SK-N-SH (cell line): ENCODE results near the gene SRF. TPM values are rescaled to one million over a fixed set of nuclear protein-coding genes. Genes with fewer than 3 reads are reported as not detected.
A peak's percentile ranks its signal among the peaks of the same experiment; 100 is the strongest.

Experiments
- CTCF ChIA-PET: fragments of 300-600, 350-600 bp; formaldehyde crosslinking; extraction: SDS; loops from one replicate; lab custom pipeline; 2021; lab: Yijun Ruan, JAX
- POLR2A ChIA-PET: fragments of 350-600 bp; sonication (Branson Sonifier 250); formaldehyde crosslinking; extraction: SDS; loops from one replicate; lab custom pipeline; 2020; ENCODE audit warnings: antibody characterized with exemption, inconsistent platforms; lab: Yijun Ruan, JAX
- DNase-seq: peaks from one replicate; pipeline ENCODE4 v3.0.0; 2012
- H2AFZ ChIP-seq: fragments of 200-600 bp; sonication (generic); 2 replicates; pipeline ENCODE4 v1.8.1; 2016; ENCODE audit warnings: antibody characterized with exemption, mild to moderate bottlenecking, low read depth
- H3F3A ChIP-seq: fragments of 200-600 bp; sonication (generic); replicated peaks from 2 replicates; pipeline ENCODE3; 2016; ENCODE audit warnings: antibody characterized with exemption, mild to moderate bottlenecking; ENCODE audit not compliant: insufficient read depth
- H3K27ac ChIP-seq, 2 experiments: fragments of 200-500 bp in 1 of 2; fragments of 200-600 bp in 1 of 2; sonication (Bioruptor generic) in 1 of 2; sonication (generic), shearing (Covaris generic) in 1 of 2; 2 replicates each; pipeline versions ENCODE4 v1.5.1 to v1.6.1; 2014 to 2016; ENCODE audit warnings: low read depth in 2 of 2, inconsistent platforms in 1 of 2, low read length in 1 of 2, mild to moderate bottlenecking in 1 of 2, mixed read lengths in 1 of 2
- H3K27me3 ChIP-seq: fragments of 200-600 bp; sonication (generic), shearing (Covaris generic); 2 replicates; pipeline ENCODE4 v1.6.1; 2016; ENCODE audit warnings: mixed run types; ENCODE audit not compliant: insufficient read depth
- H3K36me3 ChIP-seq, 2 experiments: fragments of 200-500 bp in 1 of 2; fragments of 200-600 bp in 1 of 2; sonication (Bioruptor generic) in 1 of 2; sonication (generic) in 1 of 2; replicated peaks in 1 of 2; 2 replicates each; pipeline versions ENCODE3 to v1.5.1; 2014 to 2016; ENCODE audit warnings: low read length in 1 of 2, mild to moderate bottlenecking in 1 of 2; ENCODE audit not compliant: insufficient read depth in 2 of 2, control insufficient read depth in 1 of 2
- H3K4me1 ChIP-seq, 2 experiments: fragments of 200-500 bp in 1 of 2; fragments of 200-600 bp in 1 of 2; sonication (Bioruptor generic) in 1 of 2; sonication (generic), shearing (Covaris generic) in 1 of 2; 2 replicates each; pipeline versions ENCODE4 v1.5.1 to v1.6.1; 2014 to 2016; ENCODE audit warnings: low read depth in 1 of 2, low read length in 1 of 2, mixed run types in 1 of 2; ENCODE audit not compliant: insufficient read depth in 2 of 2, control insufficient read depth in 1 of 2
- H3K4me2 ChIP-seq: fragments of 200-600 bp; sonication (generic), shearing (Covaris generic); 2 replicates; pipeline ENCODE4 v1.6.1; 2017; ENCODE audit warnings: mixed run types
- H3K4me3 ChIP-seq, 2 experiments: fragments of 200-500 bp in 1 of 2; fragments of 200-600 bp in 1 of 2; sonication (Bioruptor generic) in 1 of 2; sonication (generic), shearing (Covaris generic) in 1 of 2; 2 replicates each; pipeline versions ENCODE4 v1.5.1 to v1.8.1; 2014 to 2016; ENCODE audit warnings: low read depth in 2 of 2, inconsistent platforms in 1 of 2, low read length in 1 of 2, mild to moderate bottlenecking in 1 of 2, mixed read lengths in 1 of 2, moderate library complexity in 1 of 2
- H3K79me2 ChIP-seq: fragments of 200-600 bp; sonication (generic); 2 replicates; pipeline ENCODE4 v1.8.1; 2017; ENCODE audit warnings: mild to moderate bottlenecking; ENCODE audit not compliant: insufficient read depth
- H3K9ac ChIP-seq: fragments of 200-600 bp; sonication (generic); 2 replicates; pipeline ENCODE4 v1.6.1; 2017; ENCODE audit warnings: mixed run types
- H3K9me2 ChIP-seq: fragments of 200-600 bp; sonication (generic); 2 replicates; pipeline ENCODE4 v1.6.1; 2017; ENCODE audit warnings: mixed run types
- H3K9me3 ChIP-seq: fragments of 200-600 bp; sonication (generic); 2 replicates; pipeline ENCODE4 v1.6.1; 2017; ENCODE audit warnings: mixed run types, mild to moderate bottlenecking, moderate library complexity
- H4K20me1 ChIP-seq: fragments of 200-600 bp; sonication (generic); 2 replicates; pipeline ENCODE4 v1.6.1; 2017; ENCODE audit warnings: mild to moderate bottlenecking, mixed run types; ENCODE audit not compliant: insufficient read depth
- CHD2 ChIP-seq: fragments of 150-350 bp; IDR thresholded peaks from 2 replicates; pipeline ENCODE4 v1.6.1; 2018; ENCODE audit warnings: low read length; ENCODE audit not compliant: partially characterized antibody
- ELF1 ChIP-seq: IDR thresholded peaks from 2 replicates; pipeline ENCODE4 v1.4.0; 2012
- EP300 ChIP-seq, 2 experiments: IDR thresholded peaks; 2 replicates each; pipeline versions ENCODE4 v1.4.0 to v1.6.1; 2012; ENCODE audit warnings: borderline replicate concordance in 1 of 2, low read depth in 1 of 2, low read length in 1 of 2
- FOSL2 ChIP-seq: IDR thresholded peaks from 2 replicates; pipeline ENCODE4 v1.4.0; 2012; ENCODE audit warnings: low read depth, mild to moderate bottlenecking, moderate library complexity, borderline replicate concordance
- FOXM1 ChIP-seq: IDR thresholded peaks from 2 replicates; pipeline ENCODE4 v1.4.0; 2012; ENCODE audit warnings: low read depth, mild to moderate bottlenecking
- GATA2 ChIP-seq: sonication (generic); formaldehyde crosslinking; IDR thresholded peaks from 2 replicates; pipeline ENCODE4 v1.5.0; 2020; ENCODE audit warnings: mild to moderate bottlenecking, missing genetic modification reagents
- MXI1 ChIP-seq: IDR thresholded peaks from 2 replicates; pipeline ENCODE4 v1.6.1; 2012; ENCODE audit warnings: mild to moderate bottlenecking, low read depth, low read length, improper control_type of control experiment
- NFIC ChIP-seq: IDR thresholded peaks from 2 replicates; pipeline ENCODE4 v1.4.0; 2012; ENCODE audit warnings: borderline replicate concordance
- PBX3 ChIP-seq: IDR thresholded peaks from 2 replicates; pipeline ENCODE4; 2012
- RAD21 ChIP-seq: IDR thresholded peaks from 2 replicates; pipeline ENCODE4 v1.6.1; 2012; ENCODE audit warnings: mild to moderate bottlenecking, low read length
- SIN3A ChIP-seq: IDR thresholded peaks from 2 replicates; pipeline ENCODE4 v1.6.1; 2012; ENCODE audit warnings: low read depth, mild to moderate bottlenecking, low read length, moderate library complexity, borderline replicate concordance
- SMC3 ChIP-seq: IDR thresholded peaks from 2 replicates; pipeline ENCODE4 v1.6.1; 2012; ENCODE audit warnings: low read depth, low read length, improper control_type of control experiment
- USF1 ChIP-seq: IDR thresholded peaks from 2 replicates; pipeline ENCODE4 v1.4.0; 2012; ENCODE audit warnings: low read depth, borderline replicate concordance
- YY1 ChIP-seq: IDR thresholded peaks from 2 replicates; pipeline ENCODE4 v1.4.0; 2012; ENCODE audit warnings: low read depth, mild to moderate bottlenecking
- WGBS: methylation state at CpG from one replicate; pipeline ENCODE4 v1.1.6; 2017; ENCODE audit warnings: low lambda C conversion rate; 5-methylcytosine and 5-hydroxymethylcytosine counted together
- polyA plus RNA-seq, 3 experiments: library from polyadenylated mRNA; depleted of rRNA; stranded (reverse); fragments of >200 nt; gene quantifications; 2 replicates each; pipeline ENCODE4 v1.2.3, GENCODE V29; 2012
- TF ChIP-seq, protein P1 (sequence below): fragments of 200-600 bp; sonication (generic); IDR thresholded peaks from 2 replicates; pipeline ENCODE4 v1.6.1; 2017; ENCODE audit warnings: antibody characterized with exemption, mild to moderate bottlenecking, moderate library complexity
- TF ChIP-seq, protein P2 (sequence below): fragments of 150-350 bp; IDR thresholded peaks from 2 replicates; pipeline ENCODE4 v1.6.1; 2017; ENCODE audit warnings: antibody characterized with exemption, low read length, low read depth, borderline replicate concordance
- TF ChIP-seq, protein P3 (sequence below): IDR thresholded peaks from 2 replicates; pipeline ENCODE4 v1.4.0; 2012; ENCODE audit warnings: low read depth
- TF ChIP-seq, protein P4 (sequence below): IDR thresholded peaks from 2 replicates; pipeline ENCODE4 v1.6.1; 2012; ENCODE audit warnings: mild to moderate bottlenecking, low read depth, low read length, moderate library complexity

The SRF gene
- polyA plus RNA-seq, 1 of the 3 experiments (the other 2 are of a cell fraction): 31.7 TPM

DNA sequence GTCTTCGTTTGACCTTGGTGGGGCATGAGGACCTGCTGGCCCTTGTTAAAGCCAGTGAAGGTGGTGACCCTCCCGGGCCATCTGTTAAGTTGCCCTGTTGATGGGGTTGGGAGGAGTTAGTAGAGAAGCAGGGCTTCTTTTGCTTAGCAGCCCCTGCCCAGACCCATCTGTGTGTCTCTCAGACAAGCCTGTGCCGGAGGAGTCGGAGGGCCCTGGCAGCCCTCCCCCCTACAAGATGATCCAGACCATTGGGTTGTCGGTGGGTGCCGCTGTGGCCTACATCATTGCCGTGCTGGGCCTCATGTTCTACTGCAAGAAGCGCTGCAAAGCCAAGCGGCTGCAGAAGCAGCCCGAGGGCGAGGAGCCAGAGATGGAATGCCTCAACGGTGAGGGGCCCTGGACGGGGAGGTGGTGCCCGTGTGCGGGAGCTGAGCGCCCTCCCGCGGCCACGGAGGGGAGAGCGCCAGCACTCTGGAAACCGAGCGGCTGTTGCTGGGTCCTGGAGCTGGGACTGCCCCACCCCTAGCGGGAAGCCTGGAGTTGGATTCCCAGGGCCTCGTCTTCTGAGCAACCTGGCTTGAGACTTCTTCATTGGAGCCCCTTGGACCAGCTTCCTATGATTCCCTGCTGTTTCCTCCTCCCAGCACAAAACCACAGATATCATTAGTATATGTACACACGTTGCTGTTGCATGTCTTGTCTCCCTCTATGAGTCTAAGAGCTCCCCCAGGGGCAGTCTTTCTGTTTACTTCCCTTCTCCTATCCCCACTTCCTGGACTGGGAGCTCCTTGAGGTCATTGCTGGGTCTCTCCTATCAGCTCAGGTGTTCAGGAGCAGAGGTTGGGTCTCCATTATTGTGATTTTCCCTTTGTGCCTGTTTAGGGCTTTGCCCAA lies 27.6 kb upstream of the SRF start (continued):
- TF ChIP-seq, protein P1, sequence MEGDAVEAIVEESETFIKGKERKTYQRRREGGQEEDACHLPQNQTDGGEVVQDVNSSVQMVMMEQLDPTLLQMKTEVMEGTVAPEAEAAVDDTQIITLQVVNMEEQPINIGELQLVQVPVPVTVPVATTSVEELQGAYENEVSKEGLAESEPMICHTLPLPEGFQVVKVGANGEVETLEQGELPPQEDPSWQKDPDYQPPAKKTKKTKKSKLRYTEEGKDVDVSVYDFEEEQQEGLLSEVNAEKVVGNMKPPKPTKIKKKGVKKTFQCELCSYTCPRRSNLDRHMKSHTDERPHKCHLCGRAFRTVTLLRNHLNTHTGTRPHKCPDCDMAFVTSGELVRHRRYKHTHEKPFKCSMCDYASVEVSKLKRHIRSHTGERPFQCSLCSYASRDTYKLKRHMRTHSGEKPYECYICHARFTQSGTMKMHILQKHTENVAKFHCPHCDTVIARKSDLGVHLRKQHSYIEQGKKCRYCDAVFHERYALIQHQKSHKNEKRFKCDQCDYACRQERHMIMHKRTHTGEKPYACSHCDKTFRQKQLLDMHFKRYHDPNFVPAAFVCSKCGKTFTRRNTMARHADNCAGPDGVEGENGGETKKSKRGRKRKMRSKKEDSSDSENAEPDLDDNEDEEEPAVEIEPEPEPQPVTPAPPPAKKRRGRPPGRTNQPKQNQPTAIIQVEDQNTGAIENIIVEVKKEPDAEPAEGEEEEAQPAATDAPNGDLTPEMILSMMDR: peak; percentile 97
- TF ChIP-seq GATA2 (no peak), YY1 (no peak), NFIC (peak; percentile 25; the same call in 1 of the 2 replicates), RAD21 (peak; percentile 99), SIN3A (peak; percentile 67; the same call in 1 of the 2 replicates), USF1 (no peak), EP300 (IDR thresholded peaks at IDR 0.05; ENCODE audit: borderline replicate concordance in 1 of 2, low read depth in 1 of 2, low read length in 1 of 2) (no peak), PBX3 (no peak), ELF1 (no peak; the same call in 1 of the 2 replicates), CHD2 (peak; percentile 48), SMC3 (peak; percentile 98), FOXM1 (no peak)
- TF ChIP-seq, protein P2, sequence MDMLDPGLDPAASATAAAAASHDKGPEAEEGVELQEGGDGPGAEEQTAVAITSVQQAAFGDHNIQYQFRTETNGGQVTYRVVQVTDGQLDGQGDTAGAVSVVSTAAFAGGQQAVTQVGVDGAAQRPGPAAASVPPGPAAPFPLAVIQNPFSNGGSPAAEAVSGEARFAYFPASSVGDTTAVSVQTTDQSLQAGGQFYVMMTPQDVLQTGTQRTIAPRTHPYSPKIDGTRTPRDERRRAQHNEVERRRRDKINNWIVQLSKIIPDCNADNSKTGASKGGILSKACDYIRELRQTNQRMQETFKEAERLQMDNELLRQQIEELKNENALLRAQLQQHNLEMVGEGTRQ: no peak

GRCh38 chr6:43144879-43145278 lies 26.2 kb upstream of the SRF start:
- Histone ChIP-seq H3K4me1 (peaks cover 8 to 11% of the 10 kb centered on the region in 2 experiments; a peak in 3 of 4 replicates), H3K4me3 (no peak overlapping the region), H3K4me2 (no peak overlapping the region), H3F3A (peaks cover 21% of the 10 kb centered on the region), H3K79me2 (no peaks in the 10 kb centered on the region), H2AFZ (no peak overlapping the region), H3K27me3 (no peaks in the 10 kb centered on the region), H4K20me1 (no peaks in the 10 kb centered on the region), H3K9me2 (no peaks in the 10 kb centered on the region), H3K9ac (no peak overlapping the region), H3K27ac (no peak overlapping the region), H3K9me3 (no peaks in the 10 kb centered on the region), H3K36me3 (peaks cover 12 to 20% of the 10 kb centered on the region in 2 experiments)
- DNase-seq: no peak
- CTCF ChIA-PET: interaction anchor here (0.7 to 4.4 kb wide), 11 partner anchors 14 to 243 kb away, joined by 3 to 58 read pairs (median 6); partner anchors contain the start of gene PTK7
- POLR2A ChIA-PET: no interaction called here
- no peak for TF ChIP-seq FOSL2
- TF ChIP-seq CHD2: no peak
- no peak for TF ChIP-seq PBX3
- TF ChIP-seq, protein P3, sequence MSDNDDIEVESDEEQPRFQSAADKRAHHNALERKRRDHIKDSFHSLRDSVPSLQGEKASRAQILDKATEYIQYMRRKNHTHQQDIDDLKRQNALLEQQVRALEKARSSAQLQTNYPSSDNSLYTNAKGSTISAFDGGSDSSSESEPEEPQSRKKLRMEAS: no peak
- TF ChIP-seq, protein P4, sequence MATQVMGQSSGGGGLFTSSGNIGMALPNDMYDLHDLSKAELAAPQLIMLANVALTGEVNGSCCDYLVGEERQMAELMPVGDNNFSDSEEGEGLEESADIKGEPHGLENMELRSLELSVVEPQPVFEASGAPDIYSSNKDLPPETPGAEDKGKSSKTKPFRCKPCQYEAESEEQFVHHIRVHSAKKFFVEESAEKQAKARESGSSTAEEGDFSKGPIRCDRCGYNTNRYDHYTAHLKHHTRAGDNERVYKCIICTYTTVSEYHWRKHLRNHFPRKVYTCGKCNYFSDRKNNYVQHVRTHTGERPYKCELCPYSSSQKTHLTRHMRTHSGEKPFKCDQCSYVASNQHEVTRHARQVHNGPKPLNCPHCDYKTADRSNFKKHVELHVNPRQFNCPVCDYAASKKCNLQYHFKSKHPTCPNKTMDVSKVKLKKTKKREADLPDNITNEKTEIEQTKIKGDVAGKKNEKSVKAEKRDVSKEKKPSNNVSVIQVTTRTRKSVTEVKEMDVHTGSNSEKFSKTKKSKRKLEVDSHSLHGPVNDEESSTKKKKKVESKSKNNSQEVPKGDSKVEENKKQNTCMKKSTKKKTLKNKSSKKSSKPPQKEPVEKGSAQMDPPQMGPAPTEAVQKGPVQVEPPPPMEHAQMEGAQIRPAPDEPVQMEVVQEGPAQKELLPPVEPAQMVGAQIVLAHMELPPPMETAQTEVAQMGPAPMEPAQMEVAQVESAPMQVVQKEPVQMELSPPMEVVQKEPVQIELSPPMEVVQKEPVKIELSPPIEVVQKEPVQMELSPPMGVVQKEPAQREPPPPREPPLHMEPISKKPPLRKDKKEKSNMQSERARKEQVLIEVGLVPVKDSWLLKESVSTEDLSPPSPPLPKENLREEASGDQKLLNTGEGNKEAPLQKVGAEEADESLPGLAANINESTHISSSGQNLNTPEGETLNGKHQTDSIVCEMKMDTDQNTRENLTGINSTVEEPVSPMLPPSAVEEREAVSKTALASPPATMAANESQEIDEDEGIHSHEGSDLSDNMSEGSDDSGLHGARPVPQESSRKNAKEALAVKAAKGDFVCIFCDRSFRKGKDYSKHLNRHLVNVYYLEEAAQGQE: no peak
- no peak for TF ChIP-seq MXI1
- 85% methylated on average over 4 of the region's 6 CpGs for WGBS
